Spleen (tissue), 7 donors: ENCODE results near the gene BTBD16.

Source experiments
- CTCF ChIP-seq, 11 experiments: fragments of 200-600 bp in 7 of 11; fragments of 450-650 bp in 4 of 11; sonication (generic) in 4 of 11; IDR thresholded peaks in 8 of 11; conservative IDR thresholded peaks in 3 of 11; 1 replicate in 7 of 11; 2 replicates in 4 of 11; pipeline versions ENCODE4 v1.4.0 to v1.8.0; 2016 to 2021; ENCODE audit warnings: antibody characterized with exemption in 11 of 11, inconsistent platforms in 4 of 11, mild to moderate bottlenecking in 1 of 11
- POLR2AphosphoS5 ChIP-seq, 3 donors: sonication (generic); formaldehyde crosslinking; IDR thresholded peaks; one replicate each; pipeline ENCODE4 v1.5.1; 2017; ENCODE audit warnings: antibody characterized with exemption in 3 of 3
- donor health status: DM: no; HTN: no; CAD: no; lungs with moderate emphysema.
- donor health status: DM: no; HTN: no; CAD: no.
- donor health status: DM: no; HTN: no; CAD: no.

- TF ChIP-seq CTCF (IDR thresholded peaks at IDR 0.05 in 8 of 11, conservative IDR thresholded peaks at IDR 0.05 in 3 of 11) (no peak), POLR2AphosphoS5 (IDR thresholded peaks at IDR 0.05) (no peak)
These were observed 17.2 kb downstream of the BTBD16 start for GRCh38 chr10:122288262-122288661.
